GM19372 (cell line): ENCODE measurements around the gene NFU1.
A peak's percentile ranks its signal among the peaks of the same experiment; 100 is the strongest.

ENCODE experiments used
- ATAC-seq: cut with Tn5 transposase; IDR thresholded peaks from one replicate; pipeline ENCODE4 v1.9.1; 2021; ENCODE audit warnings: mild to moderate bottlenecking, low read depth, moderate library complexity; ENCODE audit not compliant: unreplicated experiment

The NFU1 gene

GRCh38 chr2:69436938-69437750, at the start of gene NFU1:
NFU1 (minus strand) TSS chr2:69437435; CDS start chr2:69437422, 13 bp downstream.
- ATAC-seq: peak; percentile 87

DNA sequence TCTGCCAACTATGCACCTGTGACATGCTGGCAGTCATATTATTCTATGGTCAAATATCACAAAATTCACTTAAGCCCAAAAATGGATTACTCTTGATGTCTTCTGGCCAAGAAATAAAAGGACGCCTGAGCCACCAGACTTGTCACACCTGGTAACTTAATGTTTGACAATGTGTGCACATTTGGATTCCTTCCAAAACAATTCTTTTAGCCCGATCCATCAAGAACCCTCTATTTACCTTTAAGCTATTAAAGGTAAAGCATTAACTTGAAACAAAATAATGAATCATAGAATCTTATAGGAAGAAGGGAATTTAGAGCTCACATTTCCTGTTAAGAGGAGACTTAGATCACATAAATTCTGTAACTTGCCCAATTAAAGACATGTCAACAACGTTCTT, 46.5 kb upstream of the NFU1 start:
- no peak for ATAC-seq

DNA sequence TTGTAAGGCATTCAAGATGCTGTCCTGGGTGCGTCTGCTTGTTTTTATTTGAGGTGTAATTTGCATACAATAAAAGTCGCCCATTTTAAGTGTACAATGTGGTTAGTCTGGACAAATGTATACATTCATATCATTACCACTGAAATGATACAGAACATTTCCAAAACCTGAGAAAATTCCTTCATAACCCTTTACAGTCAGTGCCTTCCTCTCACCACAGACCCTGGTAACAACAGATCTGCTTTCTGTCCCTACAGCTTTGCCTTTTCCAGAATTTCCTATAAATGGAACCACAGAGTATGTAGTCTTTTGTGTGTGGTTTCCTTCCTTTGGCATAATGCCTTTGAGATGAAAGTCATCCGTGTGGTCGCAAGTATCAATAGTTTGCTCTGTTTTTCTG, 45.8 kb upstream of the NFU1 start:
- no peak for ATAC-seq

GRCh38 chr2:69482471-69482870, 45.2 kb upstream of the NFU1 start:
- ATAC-seq: no peak

- ATAC-seq: no peak
Measured at GRCh38 chr2:69481421-69481820, 44.2 kb upstream of the NFU1 start.

- no peak for ATAC-seq
Measured at GRCh38 chr2:69477627-69478026, 40.4 kb upstream of the NFU1 start.

- ATAC-seq: no peak
Measured at GRCh38 chr2:69474688-69475087, 37.5 kb upstream of the NFU1 start.

- no peak for ATAC-seq
Measured at GRCh38 chr2:69471793-69472192, 34.6 kb upstream of the NFU1 start.

GRCh38 chr2:69470911-69471310, 33.7 kb upstream of the NFU1 start:
- ATAC-seq: no peak

DNA sequence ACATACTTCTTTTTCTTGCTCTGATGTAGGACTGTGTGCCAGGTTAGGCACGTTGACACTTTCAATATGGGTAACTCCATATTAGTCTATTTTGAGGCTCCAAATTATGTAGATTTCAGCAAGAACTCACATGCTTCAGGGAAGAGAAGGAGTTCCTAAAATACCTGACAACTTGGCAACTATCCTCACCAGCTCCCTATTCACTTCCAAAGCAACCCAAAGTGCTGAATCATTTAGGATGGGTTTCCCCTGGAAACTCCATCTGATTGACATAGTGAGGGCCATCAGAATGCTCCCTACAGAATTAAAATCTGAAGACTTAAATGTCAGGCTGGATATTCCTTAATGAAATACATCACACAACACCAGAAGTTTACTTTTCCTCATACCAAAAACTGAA, 32.5 kb upstream of the NFU1 start:
- ATAC-seq: no peak

GRCh38 chr2:69469375-69469774, 32.1 kb upstream of the NFU1 start:
- ATAC-seq: no peak

GRCh38 chr2:69466728-69467127, 29.5 kb upstream of the NFU1 start:
- ATAC-seq: no peak

DNA sequence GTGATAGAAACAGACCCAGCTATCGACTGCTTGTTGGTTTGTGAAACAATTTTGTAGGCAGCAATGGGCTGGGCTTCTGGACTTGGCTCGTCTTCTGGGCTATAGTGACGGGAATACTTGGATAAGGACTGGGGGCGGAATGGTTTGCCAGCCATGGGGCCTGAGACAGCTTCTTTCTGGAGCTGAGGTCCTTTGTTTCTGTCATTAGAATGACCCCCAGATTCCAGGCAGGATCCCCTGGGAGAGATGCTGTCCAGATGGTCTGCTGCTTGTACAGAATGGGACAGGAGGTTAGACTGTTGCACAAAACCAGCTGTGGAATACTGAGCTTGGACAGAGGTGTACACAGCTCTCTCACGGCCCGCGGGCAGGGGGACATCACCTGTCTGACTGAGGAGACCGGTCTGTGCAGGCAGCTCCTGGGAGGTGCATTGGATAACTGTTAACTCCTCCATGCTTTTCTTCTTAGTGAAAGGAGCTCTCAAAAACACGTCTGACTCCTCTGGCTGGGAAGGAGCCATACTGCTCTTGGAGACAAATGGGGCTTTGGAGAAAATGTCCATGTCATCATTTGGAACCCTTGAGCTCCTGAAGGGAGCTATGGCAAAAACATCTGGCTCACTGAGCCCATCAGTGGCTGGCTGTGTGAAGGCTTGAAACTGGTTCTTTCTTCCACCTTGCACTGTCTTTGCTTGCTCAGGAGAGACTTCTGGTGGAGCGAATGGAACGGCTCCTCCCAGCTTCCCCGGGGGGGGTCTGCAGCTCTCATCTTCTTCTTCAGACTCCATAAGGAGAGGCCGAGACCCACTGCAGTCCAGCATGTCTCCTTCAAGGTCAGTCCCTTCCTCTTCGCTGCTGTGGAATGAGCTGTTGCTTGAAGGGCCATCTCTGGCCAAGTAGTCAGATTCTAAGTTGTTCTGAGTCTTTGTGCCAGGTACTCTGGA, 28.6 kb upstream of the NFU1 start:
- no peak for ATAC-seq

DNA sequence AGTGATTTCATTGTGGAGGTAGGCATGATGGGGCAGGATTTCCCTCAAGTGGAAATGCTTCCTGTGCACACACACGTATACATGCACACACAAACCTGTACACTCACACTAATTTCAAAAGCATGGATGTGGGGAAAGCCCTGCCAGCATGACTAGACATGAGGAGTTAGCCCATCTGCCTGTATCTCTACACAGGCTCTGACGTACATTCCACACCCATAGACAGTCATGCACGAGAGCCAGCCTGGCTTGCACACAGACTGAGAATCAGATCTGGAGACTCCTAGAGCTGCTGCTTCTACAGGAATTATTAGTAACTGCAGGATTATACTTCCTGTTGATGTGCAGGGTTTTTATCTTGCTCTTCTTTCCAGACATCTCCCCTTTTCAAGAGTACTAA, 27.3 kb upstream of the NFU1 start:
- ATAC-seq: no peak

- ATAC-seq: no peak
Measured at GRCh38 chr2:69462780-69463179, 25.5 kb upstream of the NFU1 start.

DNA sequence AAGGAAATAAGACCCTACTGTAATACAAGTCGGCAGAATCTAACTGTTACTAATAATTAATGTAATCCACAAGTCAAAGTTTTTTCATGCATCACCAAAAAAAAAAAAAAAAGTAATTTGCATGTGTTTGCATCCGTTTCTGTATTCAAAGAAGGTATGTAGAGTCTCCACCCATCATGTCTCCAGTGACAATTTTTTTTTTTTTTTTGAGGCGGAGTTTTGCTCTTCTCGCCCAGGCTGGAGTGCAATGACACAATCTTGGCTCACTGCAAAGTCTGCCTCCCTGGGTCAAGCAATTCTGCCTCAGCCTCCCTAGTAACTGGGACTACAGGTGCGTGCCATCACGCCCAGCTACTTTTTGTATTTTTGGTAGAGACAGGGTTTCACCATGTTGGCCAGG, 24.2 kb upstream of the NFU1 start:
- ATAC-seq: no peak

- no peak for ATAC-seq
Measured at GRCh38 chr2:69459936-69460335, 22.7 kb upstream of the NFU1 start.

- ATAC-seq: no peak
Measured at GRCh38 chr2:69456950-69457445, 19.8 kb upstream of the NFU1 start.

- no peak for ATAC-seq
Measured at GRCh38 chr2:69456154-69456553, 18.9 kb upstream of the NFU1 start.

DNA sequence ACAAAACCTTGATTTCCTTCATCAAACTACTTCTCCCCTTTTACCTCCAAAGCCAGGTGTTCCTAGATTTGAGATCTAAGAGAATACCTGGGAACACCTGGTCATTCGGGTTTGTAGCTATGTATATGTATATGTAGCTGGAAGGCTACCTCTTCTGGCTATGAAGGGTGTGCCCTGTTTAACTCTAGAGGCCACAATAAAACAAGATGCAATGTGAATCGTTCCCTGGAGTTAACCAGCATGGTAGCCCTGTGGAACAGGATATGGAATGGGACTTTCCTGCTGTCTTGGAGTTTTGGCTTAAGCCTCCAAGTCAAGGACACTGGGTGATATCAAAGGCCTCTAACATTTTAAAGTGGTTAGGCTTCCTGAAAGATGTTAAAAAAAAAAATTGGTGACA, 17.7 kb upstream of the NFU1 start:
- no peak for ATAC-seq

GRCh38 chr2:69453475-69454129, 16.4 kb upstream of the NFU1 start:
- peak; percentile 81 for ATAC-seq
